ENCODE measurements around the gene SLC16A3. TPM values are rescaled to one million over a fixed set of nuclear protein-coding genes. Genes with fewer than 3 reads are reported as not detected.

The SLC16A3 gene
- total and polyA plus RNA-seq, 2 donors from 2014 or later = 28.8 to 85.7 TPM

GRCh38 chr17:82237746-82238471 lies 9.1 kb downstream of the SLC16A3 start:
- FAIRE-seq (no peak), DNase-seq (peak in 1 of 5 donors; percentile 79)
- Histone ChIP-seq H3K36me3 (ENCODE audit: control insufficient read depth in 2 of 3, insufficient read depth in 3 of 3, low read length in 3 of 3) (peaks cover 0 to 4% (median 0%) of the 10 kb centered on the region in 3 donors), H3K4me1 (ENCODE audit: control insufficient read depth in 2 of 3, insufficient read depth in 2 of 3, low read depth in 1 of 3, low read length in 3 of 3) (peaks cover 0 to 75% (median 46%) of the 10 kb centered on the region in 3 donors), H3K27ac (ENCODE audit: low read depth in 2 of 2, low read length in 2 of 2) (no peak overlapping the region), H3K9me3 (ENCODE audit: control insufficient read depth in 2 of 3, insufficient read depth in 1 of 3, low read length in 3 of 3) (no peaks in the 10 kb centered on the region), H3K4me3 (ENCODE audit: low read length in 3 of 3) (no peak overlapping the region), H3K27me3 (ENCODE audit: control insufficient read depth, insufficient read depth, low read length) (no peaks in the 10 kb centered on the region), H3K9ac (ENCODE audit: low read length in 3 of 3) (no peak overlapping the region)
- intact Hi-C loops (cut with DNase I) = loop anchor here (10.0 kb wide), 1 partner anchor 87 kb away; no protein-coding TSS in a partner anchor
- no peak for TF ChIP-seq CTCF (IDR thresholded peaks at IDR 0.05; ENCODE audit: borderline replicate concordance, extremely low read depth, insufficient read depth)

- TF ChIP-seq CTCF (IDR thresholded peaks at IDR 0.05; ENCODE audit: borderline replicate concordance, extremely low read depth, insufficient read depth) = no peak
- FAIRE-seq (no peak), DNase-seq (peak; percentile 63 to 92 (median 76))
- intact Hi-C loops (cut with DNase I) = loop anchor here (10.0 kb wide), 1 partner anchor 86 kb away; no protein-coding TSS in a partner anchor
- Histone ChIP-seq H3K27me3 (ENCODE audit: control insufficient read depth, insufficient read depth, low read length) (no peaks in the 10 kb centered on the region), H3K9me3 (ENCODE audit: control insufficient read depth in 2 of 3, insufficient read depth in 1 of 3, low read length in 3 of 3) (no peaks in the 10 kb centered on the region), H3K4me1 (ENCODE audit: control insufficient read depth in 2 of 3, insufficient read depth in 2 of 3, low read depth in 1 of 3, low read length in 3 of 3) (peaks cover 0 to 76% (median 49%) of the 10 kb centered on the region in 3 donors), H3K4me3 (ENCODE audit: low read length in 3 of 3) (no peak overlapping the region), H3K36me3 (ENCODE audit: control insufficient read depth in 2 of 3, insufficient read depth in 3 of 3, low read length in 3 of 3) (peaks cover 1 to 11% (median 5%) of the 10 kb centered on the region in 3 donors), H3K27ac (ENCODE audit: low read depth in 2 of 2, low read length in 2 of 2) (peak overlapping the region; percentile 13 to 67), H3K9ac (ENCODE audit: low read length in 3 of 3) (no peak overlapping the region)
These were observed 9.8 kb downstream of the SLC16A3 start for GRCh38 chr17:82238472-82239201.

- TF ChIP-seq CTCF (IDR thresholded peaks at IDR 0.05; ENCODE audit: borderline replicate concordance, extremely low read depth, insufficient read depth) = no peak
- no peak for DNase-seq
- no peak for FAIRE-seq
- Histone ChIP-seq H3K4me3 (ENCODE audit: low read length in 3 of 3) (no peak overlapping the region), H3K9ac (ENCODE audit: low read length in 3 of 3) (no peak overlapping the region), H3K4me1 (ENCODE audit: control insufficient read depth in 2 of 3, insufficient read depth in 2 of 3, low read depth in 1 of 3, low read length in 3 of 3) (peaks cover 0 to 75% (median 48%) of the 10 kb centered on the region in 3 donors), H3K27ac (ENCODE audit: low read depth in 2 of 2, low read length in 2 of 2) (peak overlapping the region in 1 of 2 donors; percentile 30), H3K27me3 (ENCODE audit: control insufficient read depth, insufficient read depth, low read length) (no peaks in the 10 kb centered on the region), H3K36me3 (ENCODE audit: control insufficient read depth in 2 of 3, insufficient read depth in 3 of 3, low read length in 3 of 3) (peaks cover 4 to 19% (median 14%) of the 10 kb centered on the region in 3 donors), H3K9me3 (ENCODE audit: control insufficient read depth in 2 of 3, insufficient read depth in 1 of 3, low read length in 3 of 3) (no peaks in the 10 kb centered on the region)
- intact Hi-C loops (cut with DNase I) = loop anchor here (10.0 kb wide), 1 partner anchor 85 kb away; no protein-coding TSS in a partner anchor
These were observed 10.6 kb downstream of the SLC16A3 start for GRCh38 chr17:82239401-82239925.

Data from kidney (tissue), 14 donors.